Head of caudate nucleus (tissue), 42 donors: ENCODE measurements around the gene OR9Q1.

Experiments used
- DNase-seq, 42 donors: peaks; one replicate each; pipeline versions ENCODE4 v3.0.0 to v3.0.0-alpha.2; 2020 to 2021; ENCODE audit warnings: mixed read lengths in 7 of 42
- intact Hi-C: fragments of 100-400 bp; cut with DNase I; formaldehyde crosslinking; loops from one replicate; pipeline ENCODE4 v1.15.0; 2022

OR9Q1 gene

DNA sequence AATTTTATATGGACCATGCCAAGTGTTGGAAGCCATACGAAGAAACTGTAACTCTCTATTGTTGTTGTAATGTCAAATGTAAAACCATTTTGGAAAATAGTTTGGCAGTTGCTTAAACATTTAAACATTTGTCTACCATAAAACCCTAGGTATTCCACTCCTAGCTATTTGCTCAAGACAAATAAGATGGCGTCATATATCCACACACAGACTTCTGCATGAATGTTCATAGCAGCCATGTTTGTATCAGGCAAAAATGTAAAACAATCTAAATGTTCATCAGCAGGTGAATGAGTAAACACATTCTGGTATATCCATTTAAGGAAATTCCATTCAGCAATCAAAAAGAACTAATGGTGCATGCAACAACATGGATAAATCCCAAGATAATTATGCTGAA, 73.8 kb downstream of the OR9Q1 start:
- intact Hi-C loops: no loop called here
- DNase-seq: no peak

DNA sequence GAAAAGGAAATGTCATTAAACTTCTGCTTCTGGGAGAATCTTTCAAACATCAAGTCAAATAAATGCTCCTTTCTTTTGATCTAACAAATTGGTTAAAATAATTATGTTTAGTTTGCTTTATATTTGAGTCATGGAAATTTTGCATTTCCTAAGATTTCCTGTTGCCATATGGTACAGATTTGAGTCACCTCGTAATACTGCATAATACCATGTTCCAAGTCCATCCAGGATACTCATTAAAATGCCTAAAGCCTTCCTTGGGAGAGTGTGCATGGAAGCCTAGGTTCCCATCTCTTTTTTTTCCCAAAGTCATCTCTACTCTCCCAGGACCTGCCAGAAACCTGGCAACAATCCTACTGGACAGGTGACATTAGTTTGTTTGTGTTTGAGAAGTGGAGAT, 97.4 kb downstream of the OR9Q1 start:
- intact Hi-C loops: no loop called here
- no peak for DNase-seq

DNA sequence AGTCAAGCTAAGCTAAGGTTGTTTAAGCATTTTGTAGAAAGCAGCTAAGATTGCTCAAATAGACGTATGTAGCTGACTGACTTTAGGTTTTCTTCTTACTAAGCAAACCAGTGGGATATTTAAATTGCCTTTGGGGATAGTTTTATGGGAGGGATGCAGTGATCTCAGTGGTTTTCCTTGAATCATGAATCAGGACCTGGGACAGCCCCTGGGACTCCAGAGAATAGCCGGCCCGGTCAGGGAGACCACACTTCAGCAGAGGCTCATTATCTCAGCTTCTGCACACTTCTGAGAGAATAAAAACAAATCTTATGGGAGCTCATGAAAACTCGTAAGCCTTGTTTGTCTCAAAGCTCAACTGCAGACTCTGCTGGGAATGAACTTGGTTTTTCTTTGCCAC, 101.8 kb downstream of the OR9Q1 start, which contains the start of gene OR9I1:
OR9I1 (minus strand) TSS at position 62 of the 400 bp plus-strand sequence. CDS start 6,086 bp downstream, outside the sequence.
- no peak for DNase-seq
- intact Hi-C loops: no loop called here

DNA sequence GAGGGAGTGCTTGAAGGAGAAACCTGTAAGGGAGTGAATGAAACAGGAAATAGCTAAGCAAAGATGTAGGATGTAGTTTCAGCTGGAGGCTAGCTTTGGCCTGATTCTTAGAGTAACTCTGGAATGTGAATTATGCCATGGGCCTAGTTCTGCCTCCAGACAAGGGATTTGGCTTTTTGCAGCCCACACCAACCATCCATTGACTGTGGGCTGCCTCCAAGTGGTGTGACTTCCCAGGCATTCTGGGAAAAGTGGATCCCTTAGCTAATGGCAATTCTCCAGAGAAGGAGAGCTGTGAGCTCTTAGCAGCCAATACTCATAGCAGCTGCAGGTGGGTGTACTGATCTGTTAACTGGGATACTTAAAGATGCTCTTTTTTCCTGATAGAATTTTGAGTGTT, 103.7 kb downstream of the OR9Q1 start:
- intact Hi-C loops: no loop called here
- DNase-seq: no peak

DNA sequence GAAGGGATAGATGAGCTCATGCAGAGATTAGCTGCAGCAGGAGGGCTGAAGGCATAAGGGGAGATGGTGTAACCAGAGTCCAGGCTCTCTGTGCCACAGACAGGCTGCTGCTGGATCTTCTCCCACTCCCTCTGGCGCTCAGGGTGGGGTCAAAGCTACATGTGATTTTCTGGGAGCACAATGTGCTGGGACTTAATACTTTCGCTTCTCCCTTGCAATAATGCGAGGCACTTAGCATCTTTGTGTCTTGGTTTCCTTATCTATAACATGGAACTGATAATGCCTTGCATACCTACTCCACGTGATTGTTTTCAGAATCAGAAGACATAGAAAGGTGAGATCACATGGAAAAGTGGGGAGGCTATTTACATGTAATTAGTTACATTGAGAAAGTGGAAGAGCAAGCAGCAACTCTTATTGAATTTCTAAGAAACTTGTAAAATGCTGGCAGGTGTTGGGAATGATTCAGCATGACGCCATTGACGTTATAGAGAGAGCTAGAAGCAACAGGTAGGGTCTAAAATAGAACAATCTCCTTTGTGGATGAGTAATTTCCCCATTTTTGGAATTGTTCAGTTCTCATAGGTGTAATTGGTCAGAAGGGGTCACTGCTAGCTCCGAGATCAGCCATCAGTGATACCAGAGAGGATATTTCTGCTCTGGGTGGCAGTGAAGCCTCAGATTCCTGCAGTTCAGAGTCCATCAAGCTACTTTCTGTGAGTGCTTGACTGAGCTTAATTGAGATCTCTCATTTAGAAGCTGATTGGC, 109.8 kb downstream of the OR9Q1 start:
- intact Hi-C loops: no loop called here
- DNase-seq: no peak

DNA sequence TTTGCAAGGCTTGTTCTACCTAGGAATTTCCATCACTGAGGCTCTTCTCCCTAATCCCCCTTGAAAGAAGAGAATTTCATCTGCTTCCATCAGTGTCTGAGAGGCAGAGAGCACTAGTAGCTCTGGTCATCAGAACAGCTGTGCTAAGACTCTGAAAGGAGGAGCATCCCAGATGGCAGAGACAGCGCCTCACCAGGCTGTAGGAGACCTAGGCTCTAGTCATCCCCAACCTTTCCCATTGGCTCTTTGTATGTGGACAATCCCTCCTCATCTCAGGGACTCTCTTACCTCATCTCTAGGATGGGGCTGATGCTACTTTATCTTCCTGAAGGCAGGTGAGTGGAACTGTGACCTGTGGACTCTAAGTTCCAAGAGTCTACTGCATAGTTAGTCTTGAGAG, 110.5 kb downstream of the OR9Q1 start:
- intact Hi-C loops: no loop called here
- no peak for DNase-seq

DNA sequence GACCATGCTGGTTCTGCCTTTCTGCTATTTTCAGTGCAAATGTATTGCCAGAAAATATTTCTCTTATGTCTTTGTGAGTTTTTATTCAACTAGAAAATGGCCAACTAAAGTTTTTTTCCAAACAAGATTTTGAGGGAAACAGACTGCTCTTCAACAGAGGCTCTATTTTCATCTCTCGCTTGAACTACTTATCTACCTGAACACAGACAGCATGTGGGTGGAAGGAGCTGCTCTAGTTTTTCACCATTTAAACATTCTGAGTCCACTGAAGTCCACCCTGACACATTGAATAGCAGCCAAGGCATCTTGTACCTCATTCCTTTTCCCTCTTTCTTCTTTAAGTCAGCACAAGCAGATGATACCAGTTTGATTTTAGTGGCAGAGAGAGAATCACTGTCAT, 111.5 kb downstream of the OR9Q1 start:
- intact Hi-C loops: no loop called here
- no peak for DNase-seq

DNA sequence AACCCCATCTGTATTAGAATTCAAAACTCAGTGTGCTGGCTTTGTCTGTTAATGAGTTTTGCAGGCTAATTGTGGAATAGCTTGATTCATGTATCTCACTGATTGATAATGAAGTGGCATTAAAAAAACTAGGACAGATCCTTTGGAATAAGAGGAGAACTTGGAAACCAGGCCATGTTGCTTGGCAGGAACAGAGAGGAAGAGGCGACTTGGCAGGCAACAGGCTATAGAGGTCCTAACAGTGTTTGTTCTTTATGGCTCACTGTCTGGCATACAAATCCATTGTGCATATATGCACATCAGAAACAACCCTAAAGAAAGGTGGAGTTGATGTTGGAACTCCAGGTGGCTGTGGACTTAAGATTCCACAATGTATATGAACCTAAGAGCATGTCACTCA, 119.1 kb downstream of the OR9Q1 start:
- no peak for DNase-seq
- intact Hi-C loops: no loop called here

DNA sequence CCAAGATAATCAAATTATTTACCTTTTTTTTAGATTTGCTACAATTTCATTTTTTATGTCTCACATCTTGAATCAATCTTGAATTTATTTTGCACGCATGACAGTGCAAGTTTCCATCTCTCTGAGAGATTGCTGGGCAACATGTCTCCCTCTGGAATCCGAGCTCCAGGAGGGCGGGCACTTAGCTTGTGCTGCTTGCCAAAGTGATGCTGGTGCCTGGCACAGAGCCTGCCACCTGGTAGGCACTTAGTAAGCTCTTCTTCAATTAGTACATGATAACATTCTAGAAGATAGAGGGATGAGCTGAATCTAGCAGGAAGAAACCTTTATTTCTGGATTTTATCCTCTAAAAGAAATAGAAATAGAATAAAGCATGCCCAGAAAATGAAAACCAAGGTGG, 129.1 kb downstream of the OR9Q1 start:
- intact Hi-C loops: no loop called here
- DNase-seq: no peak

DNA sequence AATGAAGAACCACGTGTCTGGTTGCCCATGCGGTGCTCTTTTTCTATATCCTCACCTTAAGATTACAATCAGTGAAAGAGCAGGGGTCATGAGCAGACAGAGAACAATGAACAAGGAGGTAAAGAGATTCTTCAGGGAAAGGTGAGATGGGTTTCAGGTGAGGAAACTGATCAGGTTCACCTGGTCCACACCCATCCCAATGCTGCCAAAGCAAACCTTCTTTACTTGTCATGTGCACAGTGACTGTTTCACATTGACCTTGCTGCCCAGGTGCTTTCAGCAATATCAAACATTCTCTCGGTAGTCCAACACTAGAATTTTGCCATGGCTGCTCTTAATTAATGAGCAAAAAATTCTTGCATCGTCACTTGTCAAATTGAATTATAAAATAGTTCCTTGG, 140.7 kb downstream of the OR9Q1 start:
- no peak for DNase-seq
- intact Hi-C loops: no loop called here

DNA sequence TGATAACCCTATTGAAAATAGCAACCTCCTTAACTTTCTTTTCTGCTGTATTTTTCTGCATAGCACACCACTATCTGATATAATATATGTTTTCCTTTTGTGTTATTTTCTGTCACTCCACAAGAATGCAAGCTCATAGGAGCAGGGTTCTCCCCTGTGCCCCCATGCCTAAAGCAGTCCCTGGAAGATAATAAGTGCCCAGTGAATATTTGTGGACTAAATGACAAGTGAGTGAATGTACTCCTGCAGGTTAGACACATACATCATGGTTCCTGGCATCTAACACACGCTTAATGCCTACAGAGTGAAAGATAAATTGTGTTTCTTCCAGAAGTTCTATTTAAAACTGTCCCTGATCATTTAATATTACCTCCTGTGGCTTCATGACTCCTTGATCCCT, 141.3 kb downstream of the OR9Q1 start:
- DNase-seq: no peak
- intact Hi-C loops: no loop called here

DNA sequence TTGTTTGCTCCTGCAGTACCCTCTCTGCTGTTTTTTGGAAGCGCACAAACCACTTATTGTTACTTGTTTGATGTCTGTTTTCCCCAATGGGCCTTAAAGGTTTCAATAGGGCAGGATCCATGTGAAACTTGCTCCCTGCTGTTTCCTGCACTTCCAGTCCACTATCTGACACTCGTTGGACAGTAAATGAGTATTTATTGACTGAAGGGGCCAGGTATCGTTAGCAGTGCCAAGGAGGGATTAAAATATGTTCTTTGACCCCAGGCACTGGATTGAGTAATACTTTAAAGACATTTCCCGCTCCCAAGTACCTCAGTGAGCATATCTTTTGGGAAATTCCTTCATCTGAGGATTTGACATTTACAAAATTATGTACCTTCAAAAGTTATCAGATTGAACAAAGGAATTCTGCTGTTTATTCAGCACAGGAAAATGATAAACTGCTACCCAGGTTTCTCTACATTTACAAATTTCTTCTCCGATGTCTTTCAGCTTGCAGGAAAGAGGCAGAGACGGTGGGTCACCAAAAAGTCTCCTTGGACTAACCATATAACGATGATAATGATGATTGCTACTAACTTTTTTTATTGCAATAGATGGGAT, 141.9 kb downstream of the OR9Q1 start:
- no peak for DNase-seq
- intact Hi-C loops: no loop called here

DNA sequence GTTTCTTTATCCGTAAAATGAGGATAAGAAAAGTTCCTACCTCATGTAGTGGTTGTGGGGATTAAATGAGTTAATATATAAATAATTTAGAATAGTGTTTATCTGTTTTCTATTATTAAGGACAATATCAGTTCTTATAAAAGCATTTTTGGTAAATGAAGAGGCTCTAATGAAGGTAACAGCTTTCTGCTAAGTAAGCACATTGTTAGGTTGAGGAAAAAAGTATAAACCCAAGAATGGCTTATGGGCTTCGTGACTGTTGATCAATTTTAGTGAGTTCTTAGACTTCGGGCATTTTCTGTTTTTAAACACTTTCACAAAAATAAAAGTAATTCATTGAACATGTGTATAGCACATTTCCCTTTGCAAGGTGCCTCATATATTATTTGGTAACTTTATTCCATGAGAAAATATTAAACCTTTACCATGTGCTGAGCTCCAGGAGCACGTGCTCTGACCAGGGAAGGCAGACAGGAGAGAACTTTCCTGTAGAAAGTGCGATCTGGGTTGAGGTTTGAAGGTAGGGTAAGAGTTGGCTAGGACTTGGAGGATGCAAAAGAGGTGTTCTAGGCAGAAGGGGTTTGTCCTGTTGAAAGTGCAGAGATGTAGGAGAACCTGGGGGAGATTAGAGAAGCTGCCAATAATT, 153.9 kb downstream of the OR9Q1 start:
- intact Hi-C loops: no loop called here
- DNase-seq: no peak

DNA sequence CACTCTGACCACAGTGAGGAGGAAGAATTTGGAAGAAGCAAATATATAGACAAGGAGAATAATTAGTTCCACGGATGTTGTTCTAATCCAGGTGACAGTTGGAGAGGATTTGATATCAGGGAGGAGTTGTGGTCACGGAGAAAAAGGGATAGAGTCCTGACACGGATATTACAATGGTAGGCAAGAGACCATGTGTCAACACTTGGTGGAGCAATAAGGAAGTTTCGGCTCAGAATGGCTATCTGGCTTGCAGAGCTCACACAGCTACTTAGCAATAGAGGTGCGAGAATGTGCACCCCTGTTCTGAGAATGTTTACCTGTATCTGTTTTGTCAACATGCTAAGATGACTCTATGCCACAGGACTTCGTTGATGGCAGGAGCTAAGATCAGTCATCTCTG, 154.8 kb downstream of the OR9Q1 start:
- intact Hi-C loops: no loop called here

DNA sequence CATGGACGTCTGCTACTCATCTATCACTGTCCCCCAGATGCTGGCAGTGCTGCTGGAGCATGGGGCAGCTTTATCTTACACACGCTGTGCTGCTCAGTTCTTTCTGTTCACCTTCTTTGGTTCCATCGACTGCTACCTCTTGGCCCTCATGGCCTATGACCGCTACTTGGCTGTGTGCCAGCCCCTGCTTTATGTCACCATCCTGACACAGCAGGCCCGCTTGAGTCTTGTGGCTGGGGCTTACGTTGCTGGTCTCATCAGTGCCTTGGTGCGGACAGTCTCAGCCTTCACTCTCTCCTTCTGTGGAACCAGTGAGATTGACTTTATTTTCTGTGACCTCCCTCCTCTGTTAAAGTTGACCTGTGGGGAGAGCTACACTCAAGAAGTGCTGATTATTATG, 156.0 kb downstream of the OR9Q1 start:
- intact Hi-C loops: no loop called here
- DNase-seq: no peak

More for the DNA sequence above, 154.8 kb downstream of the OR9Q1 start:
- no peak for DNase-seq

DNA sequence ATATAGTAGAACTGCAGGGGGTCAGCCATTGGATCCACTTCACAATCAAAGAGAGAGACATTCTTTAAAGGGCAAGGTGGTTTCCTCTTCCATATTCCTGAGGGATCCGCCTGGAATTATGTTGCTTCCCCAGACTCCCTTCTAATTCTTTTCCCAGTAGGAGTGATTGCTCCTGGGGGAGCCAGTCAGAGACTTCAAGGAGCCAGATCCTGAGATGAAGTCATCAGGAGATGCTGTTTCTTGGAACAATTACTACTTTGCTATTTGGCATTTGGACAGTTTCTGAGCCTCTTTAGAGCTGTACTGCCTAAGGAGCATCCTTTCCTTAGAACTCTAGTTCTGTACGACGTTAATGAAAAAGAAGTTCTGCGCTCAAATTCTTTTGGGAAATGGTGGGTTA, 163.3 kb downstream of the OR9Q1 start:
- no peak for DNase-seq
- intact Hi-C loops: no loop called here

DNA sequence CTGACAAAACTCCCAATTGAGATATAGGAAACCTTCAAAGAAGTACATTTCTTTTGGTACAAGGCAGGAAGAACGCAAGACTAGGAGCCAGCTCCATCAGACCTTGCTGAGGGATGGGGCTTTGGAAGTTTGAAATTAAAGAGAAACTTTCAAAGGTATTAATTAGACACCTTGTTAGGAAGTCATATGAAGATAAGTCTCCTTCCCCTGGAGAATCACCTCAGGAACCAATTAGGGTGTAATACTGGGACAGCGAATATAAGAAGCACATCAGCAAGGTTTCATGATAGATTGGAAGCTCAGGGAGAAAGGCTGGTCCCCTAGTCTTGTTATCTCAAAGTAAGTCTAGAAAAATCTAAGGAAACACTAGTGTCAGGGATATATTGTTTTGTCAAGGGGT, 165.1 kb downstream of the OR9Q1 start, which contains the start of gene OR9Q2:
OR9Q2 (plus strand) TSS at position 301 of the 400 bp plus-strand sequence. CDS start 1,421 bp downstream, outside the sequence.
- no peak for DNase-seq
- intact Hi-C loops: no loop called here

DNA sequence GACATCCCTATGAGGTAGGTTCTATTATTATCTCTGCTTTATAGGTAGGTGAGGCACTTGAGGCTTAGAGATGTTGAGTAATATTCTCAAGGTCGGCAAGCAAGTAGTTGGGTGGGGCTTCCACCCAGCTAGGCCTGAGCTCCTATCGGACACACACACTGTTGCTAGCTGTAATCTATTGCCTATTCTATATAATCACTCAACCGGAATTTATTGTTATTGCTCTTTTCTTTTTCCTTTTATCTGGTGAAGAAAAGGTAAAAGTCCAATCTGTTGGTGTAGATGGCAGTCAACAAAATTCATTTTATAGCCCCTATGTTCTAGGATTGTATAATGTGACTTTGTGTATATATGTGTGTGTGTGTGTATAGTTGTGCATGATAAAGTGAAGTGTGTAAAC, 168.5 kb downstream of the OR9Q1 start:
- no peak for DNase-seq
- intact Hi-C loops: no loop called here

DNA sequence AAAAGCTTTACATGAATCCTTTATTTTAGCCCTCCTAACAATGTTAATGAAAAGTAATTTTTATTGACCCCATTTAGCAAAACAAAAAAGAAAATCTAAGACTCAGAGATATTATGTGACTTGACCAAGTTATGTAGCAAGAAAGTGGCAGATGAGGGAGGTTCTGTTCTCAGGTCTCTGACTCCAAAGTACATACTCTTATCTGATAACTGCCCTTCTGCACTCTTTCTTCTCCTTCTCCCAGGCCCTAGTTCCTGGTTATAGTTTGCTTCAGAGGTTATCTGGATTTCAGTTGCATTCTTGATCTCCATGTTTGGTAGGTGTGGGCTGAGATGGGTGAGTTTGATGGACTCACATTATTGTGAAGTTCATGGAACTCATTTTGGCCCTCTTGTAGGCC, 169.7 kb downstream of the OR9Q1 start:
- no peak for DNase-seq
- intact Hi-C loops: no loop called here

DNA sequence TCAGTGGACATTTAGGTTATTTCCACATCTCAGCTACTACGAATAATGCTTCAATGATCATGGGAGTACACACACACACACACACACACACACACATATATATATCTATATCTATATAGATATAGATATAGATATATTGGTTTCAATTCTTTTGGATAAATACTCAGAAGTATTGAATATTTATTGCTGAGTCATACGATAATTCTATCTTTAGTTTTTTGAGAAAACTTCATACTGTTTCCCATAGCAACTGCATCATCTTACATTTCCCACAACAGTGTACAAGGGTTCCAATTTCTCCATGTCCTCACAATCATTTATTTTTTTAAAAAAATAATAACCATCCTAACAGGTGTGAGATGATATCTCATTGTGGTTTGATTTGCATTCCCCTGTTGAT, 172.3 kb downstream of the OR9Q1 start:
- intact Hi-C loops: no loop called here
- DNase-seq: no peak

DNA sequence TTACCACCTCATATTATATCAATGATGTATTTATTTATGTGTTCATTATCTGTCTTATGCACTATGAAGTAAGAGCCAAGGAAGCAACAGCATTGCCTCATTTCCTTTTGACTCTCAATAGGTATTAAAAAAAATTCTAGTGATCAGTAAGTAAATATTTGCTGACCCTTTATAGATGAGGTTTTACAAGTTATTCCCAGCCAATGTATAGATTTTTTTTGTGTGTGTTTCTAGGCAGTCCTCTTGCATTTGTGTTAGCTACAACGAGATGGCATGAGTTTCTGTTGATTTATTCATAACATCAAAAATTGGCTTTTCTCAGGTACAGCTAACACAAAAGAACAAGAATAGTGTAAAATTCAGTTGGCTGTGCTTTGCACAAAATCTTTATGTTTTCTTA, 175.6 kb downstream of the OR9Q1 start:
- no peak for DNase-seq
- intact Hi-C loops: no loop called here
